Fibroblast of pulmonary artery (primary cell): Measurements from ENCODE around the gene GRAMD2B.

Experiments used
- DNase-seq: peaks from one replicate; pipeline ENCODE4 v3.0.0-alpha.2; 2010; ENCODE audit warnings: low read depth
- H3K4me3 ChIP-seq: replicated peaks from 2 replicates; pipeline ENCODE4 v1.5.1; 2011; ENCODE audit warnings: low read depth, mild to moderate bottlenecking, control low read depth, low read length, moderate library complexity
- TF ChIP-seq, protein P1 (sequence below): IDR thresholded peaks from 2 replicates; pipeline ENCODE4 v1.5.1; 2011; ENCODE audit warnings: mild to moderate bottlenecking, control low read depth, low read length, inconsistent platforms; ENCODE audit errors: missing control alignments

The GRAMD2B gene

DNA sequence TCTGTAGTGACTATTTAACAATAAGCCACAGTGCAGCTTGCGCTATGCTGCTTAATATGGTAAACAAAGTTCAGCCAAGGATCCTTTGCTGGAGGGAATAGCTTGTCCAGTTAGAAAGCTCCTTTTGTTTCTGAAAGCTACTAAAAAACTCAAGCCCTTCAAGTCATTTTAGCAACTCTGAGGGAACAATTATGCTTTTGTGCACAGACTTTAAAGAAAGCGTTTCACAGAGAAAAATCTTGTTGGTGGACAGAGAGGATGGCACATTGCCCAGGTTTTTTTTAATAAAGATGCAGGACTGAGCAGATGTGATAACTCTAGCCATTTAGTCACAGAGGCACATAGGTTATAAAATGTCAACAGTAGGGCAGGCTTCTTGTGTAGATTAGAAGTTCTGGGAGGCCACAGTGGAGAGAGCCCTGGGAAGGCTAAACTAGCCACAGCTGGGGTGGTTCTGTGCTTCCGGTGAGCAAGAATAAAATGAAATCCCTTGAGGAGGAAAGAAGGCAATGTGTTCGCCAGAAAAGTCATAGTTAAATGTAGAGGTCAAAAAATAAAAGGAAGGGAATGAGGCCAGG is 108.4 kb downstream of the GRAMD2B start:
- TF ChIP-seq, protein P1, sequence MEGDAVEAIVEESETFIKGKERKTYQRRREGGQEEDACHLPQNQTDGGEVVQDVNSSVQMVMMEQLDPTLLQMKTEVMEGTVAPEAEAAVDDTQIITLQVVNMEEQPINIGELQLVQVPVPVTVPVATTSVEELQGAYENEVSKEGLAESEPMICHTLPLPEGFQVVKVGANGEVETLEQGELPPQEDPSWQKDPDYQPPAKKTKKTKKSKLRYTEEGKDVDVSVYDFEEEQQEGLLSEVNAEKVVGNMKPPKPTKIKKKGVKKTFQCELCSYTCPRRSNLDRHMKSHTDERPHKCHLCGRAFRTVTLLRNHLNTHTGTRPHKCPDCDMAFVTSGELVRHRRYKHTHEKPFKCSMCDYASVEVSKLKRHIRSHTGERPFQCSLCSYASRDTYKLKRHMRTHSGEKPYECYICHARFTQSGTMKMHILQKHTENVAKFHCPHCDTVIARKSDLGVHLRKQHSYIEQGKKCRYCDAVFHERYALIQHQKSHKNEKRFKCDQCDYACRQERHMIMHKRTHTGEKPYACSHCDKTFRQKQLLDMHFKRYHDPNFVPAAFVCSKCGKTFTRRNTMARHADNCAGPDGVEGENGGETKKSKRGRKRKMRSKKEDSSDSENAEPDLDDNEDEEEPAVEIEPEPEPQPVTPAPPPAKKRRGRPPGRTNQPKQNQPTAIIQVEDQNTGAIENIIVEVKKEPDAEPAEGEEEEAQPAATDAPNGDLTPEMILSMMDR = no peak
- H3K4me3 ChIP-seq = no peak overlapping the region
- DNase-seq = peak; percentile 45

- TF ChIP-seq, protein P1 = no peak
- no peak for DNase-seq
- H3K4me3 ChIP-seq = no peak overlapping the region
Measured at GRCh38 chr5:126534553-126534952, 111.3 kb downstream of the GRAMD2B start.

GRCh38 chr5:126535856-126536545 is 112.8 kb downstream of the GRAMD2B start:
- TF ChIP-seq, protein P1 = no peak

DNA sequence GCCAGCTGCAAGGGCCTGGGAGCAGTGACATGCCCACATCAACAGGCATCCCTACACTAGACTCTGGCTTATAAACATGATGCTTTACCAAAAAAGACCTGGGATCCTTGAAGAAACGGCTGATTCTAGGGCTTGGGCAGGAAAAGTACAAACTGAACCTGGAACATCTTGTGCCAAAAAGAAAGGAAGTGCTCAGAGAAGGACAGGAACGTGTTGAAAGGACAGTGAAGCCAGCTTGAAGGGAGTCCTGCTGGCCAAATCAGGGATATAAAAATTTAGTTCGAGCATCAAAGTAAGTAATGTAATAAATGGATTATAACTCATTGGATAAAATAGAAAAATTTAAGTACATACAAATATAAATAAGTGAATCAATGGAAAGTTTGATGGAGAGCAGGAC is 113.7 kb downstream of the GRAMD2B start:
- TF ChIP-seq, protein P1 = peak; percentile 17
- DNase-seq = no peak
- no peak overlapping the region for H3K4me3 ChIP-seq

More at GRCh38 chr5:126535856-126536545, 112.8 kb downstream of the GRAMD2B start:
- DNase-seq = no peak
- no peak overlapping the region for H3K4me3 ChIP-seq

- no peak overlapping the region for H3K4me3 ChIP-seq
- TF ChIP-seq, protein P1 = no peak
- DNase-seq = no peak
Measured at GRCh38 chr5:126538579-126538978, 115.4 kb downstream of the GRAMD2B start.

- DNase-seq = no peak
- TF ChIP-seq, protein P1 = no peak
- no peak overlapping the region for H3K4me3 ChIP-seq
Measured at GRCh38 chr5:126540631-126541030, 117.4 kb downstream of the GRAMD2B start.

DNA sequence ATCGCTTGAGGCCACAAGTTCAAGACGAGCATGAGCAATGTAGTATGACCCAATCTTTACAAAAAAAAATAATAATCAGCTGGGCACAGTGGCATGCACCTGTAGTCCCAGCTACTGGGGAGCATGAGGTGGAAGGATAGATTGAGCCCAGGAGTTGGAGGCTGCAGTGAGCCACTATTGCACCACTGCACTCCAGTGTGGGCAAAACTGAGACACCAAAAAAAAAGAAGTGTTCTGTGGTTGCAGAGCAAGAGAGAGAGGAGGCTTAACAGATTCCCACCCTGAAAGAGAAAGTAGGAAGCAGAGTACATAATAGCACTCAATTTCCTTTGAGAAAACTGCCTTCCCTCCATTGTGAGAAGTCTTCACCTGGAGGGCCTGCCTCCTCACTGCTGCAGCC is 119.2 kb downstream of the GRAMD2B start:
- DNase-seq = no peak
- TF ChIP-seq, protein P1 = no peak
- no peak overlapping the region for H3K4me3 ChIP-seq
